ENCODE measurements around the gene FALEC.
"Not testable (repeated sequence)": the region's sequence is repeated elsewhere in the genome, so short reads cannot be mapped to it uniquely, and the experiment has no call there.

FALEC gene

GRCh38 chr1:150558761-150559655, 43.5 kb downstream of the FALEC start:
- DNase-seq (ENCODE audit: low read depth) = no peak

- DNase-seq (ENCODE audit: low read depth) = no peak
Measured at GRCh38 chr1:150559656-150560010, 44.1 kb downstream of the FALEC start.

GRCh38 chr1:150560011-150560438, 44.5 kb downstream of the FALEC start:
- DNase-seq (ENCODE audit: low read depth) = no peak

GRCh38 chr1:150560576-150561253, 45.2 kb downstream of the FALEC start:
- no peak for DNase-seq (ENCODE audit: low read depth)

- peak; percentile 97 for DNase-seq (ENCODE audit: low read depth)
Measured at GRCh38 chr1:150561254-150561973, 45.9 kb downstream of the FALEC start.

GRCh38 chr1:150561974-150562445, 46.5 kb downstream of the FALEC start:
- peak; percentile 87 for DNase-seq (ENCODE audit: low read depth)

- no peak for DNase-seq (ENCODE audit: low read depth)
Measured at GRCh38 chr1:150562446-150563339, 47.1 kb downstream of the FALEC start.

- no peak for DNase-seq (ENCODE audit: low read depth)
Measured at GRCh38 chr1:150563340-150564038, 47.9 kb downstream of the FALEC start.

- no peak for DNase-seq (ENCODE audit: low read depth)
Measured at GRCh38 chr1:150564051-150564991, 48.8 kb downstream of the FALEC start.

- not testable (repeated sequence) for DNase-seq (ENCODE audit: low read depth)
Measured at GRCh38 chr1:150565240-150565991, 49.9 kb downstream of the FALEC start.

GRCh38 chr1:150566589-150567340, 51.2 kb downstream of the FALEC start:
- DNase-seq (ENCODE audit: low read depth) = no peak

- no peak for DNase-seq (ENCODE audit: low read depth)
Measured at GRCh38 chr1:150567341-150567716, 51.8 kb downstream of the FALEC start.

- DNase-seq (ENCODE audit: low read depth) = peak; percentile 95
Measured at GRCh38 chr1:150567717-150568593, 52.4 kb downstream of the FALEC start.

- no peak for DNase-seq (ENCODE audit: low read depth)
Measured at GRCh38 chr1:150568594-150568966, 53.0 kb downstream of the FALEC start.

GRCh38 chr1:150572918-150573647, 57.5 kb downstream of the FALEC start:
- DNase-seq (ENCODE audit: low read depth) = no peak

- DNase-seq (ENCODE audit: low read depth) = not testable (repeated sequence)
Measured at GRCh38 chr1:150573648-150574071, 58.1 kb downstream of the FALEC start.
